Activated gamma-delta T cell treated with Interleukin-2 at 50 U/mL for 16 hours (primary cell): Measurements from ENCODE around the gene PRRT2.

Experiments used
- DNase-seq: peaks from one replicate; pipeline ENCODE4 v3.0.0-alpha.2; 2020

Gene PRRT2

DNA sequence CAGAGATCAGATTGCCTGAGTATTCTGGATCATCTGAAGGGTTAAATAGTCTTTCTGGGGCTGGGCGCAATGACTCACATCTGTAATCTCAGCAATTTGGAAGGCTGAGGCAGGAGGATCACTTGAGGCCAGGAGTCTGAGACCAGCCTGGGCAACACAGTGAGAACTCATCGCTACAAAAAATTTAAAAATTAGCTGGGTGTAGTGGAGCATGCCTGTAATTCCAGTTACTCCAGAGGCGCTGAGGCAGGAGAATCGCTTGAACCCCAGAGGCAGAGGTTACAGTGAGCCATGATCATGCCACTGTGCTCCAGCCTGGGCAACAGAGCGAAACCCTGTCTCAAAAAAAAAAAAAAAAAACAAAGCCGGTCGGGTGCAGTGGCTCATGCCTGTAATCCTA lies 23.9 kb downstream of the PRRT2 start:
- no peak for DNase-seq

DNA sequence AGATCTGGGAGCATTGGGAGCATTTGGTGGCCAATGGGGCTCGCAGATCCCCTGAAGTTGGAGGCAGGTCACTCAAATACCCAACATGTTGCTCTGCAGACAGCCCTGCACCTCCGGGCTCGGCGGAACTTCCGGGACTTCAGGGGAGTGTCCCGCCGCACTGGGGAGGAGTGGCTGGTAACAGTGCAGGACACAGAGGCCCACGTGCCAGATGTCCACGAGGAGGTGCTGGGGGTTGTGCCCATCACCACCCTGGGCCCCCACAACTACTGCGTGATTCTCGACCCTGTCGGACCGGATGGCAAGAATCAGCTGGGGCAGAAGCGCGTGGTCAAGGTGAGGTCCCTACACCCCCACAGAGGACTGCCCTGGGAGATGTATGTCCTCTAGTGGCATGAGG lies 24.6 kb downstream of the PRRT2 start:
- DNase-seq = no peak

- no peak for DNase-seq
Measured at GRCh38 chr16:29837841-29838240, 25.8 kb downstream of the PRRT2 start.

- DNase-seq = no peak
Measured at GRCh38 chr16:29839822-29840221, 27.8 kb downstream of the PRRT2 start.

GRCh38 chr16:29840240-29840639 lies 28.2 kb downstream of the PRRT2 start:
- no peak for DNase-seq

DNA sequence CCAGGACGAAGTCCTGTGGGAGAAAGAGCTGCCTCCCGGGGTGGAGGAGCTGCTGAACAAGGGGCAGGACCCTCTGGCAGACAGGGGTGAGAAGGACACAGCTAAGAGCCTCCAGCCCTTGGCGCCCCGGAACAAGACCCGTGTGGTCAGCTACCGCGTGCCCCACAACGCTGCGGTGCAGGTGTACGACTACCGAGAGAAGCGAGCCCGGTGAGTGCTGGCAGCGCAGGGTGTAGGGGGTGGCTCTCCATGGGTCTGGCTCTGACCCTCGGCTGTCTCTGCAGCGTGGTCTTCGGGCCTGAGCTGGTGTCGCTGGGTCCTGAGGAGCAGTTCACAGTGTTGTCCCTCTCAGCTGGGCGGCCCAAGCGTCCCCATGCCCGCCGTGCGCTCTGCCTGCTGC lies 29.6 kb downstream of the PRRT2 start:
- no peak for DNase-seq

DNA sequence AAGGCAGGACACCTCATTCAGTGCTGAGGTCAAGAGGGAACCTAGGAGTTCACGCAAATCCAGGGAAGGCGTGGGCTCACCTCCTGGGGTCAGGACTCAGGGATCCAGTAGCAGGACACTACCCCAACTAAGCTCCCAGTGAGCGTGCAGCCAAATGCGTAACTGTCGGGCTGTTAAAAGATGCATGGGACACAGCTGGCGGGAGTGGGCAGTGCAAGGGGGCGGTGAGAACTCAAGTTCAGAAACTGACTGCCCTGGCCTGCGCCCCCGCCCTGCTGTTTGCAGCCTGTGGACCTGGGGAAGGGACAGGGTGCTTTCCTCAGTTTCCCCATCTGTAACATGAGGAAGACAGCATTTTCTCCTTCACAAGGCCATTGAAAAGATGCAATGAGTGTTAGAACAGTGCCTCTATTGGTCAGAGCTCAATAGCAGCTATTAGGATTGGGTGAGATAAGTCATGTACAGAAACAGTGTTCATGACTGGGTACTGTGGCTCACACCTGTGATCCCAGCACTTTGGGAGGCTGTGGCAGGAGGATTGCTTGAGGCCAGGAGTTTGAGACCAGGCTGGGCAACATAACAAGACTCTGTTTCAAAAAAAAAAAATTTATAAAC lies 30.8 kb downstream of the PRRT2 start:
- DNase-seq = no peak

- DNase-seq = no peak
Measured at GRCh38 chr16:29843931-29844330, 31.9 kb downstream of the PRRT2 start.

- no peak for DNase-seq
Measured at GRCh38 chr16:29844575-29845331, 32.8 kb downstream of the PRRT2 start.

GRCh38 chr16:29845656-29846055 lies 33.7 kb downstream of the PRRT2 start:
- DNase-seq = no peak

- peak; percentile 81 for DNase-seq
Measured at GRCh38 chr16:29848420-29849297, 36.7 kb downstream of the PRRT2 start.

DNA sequence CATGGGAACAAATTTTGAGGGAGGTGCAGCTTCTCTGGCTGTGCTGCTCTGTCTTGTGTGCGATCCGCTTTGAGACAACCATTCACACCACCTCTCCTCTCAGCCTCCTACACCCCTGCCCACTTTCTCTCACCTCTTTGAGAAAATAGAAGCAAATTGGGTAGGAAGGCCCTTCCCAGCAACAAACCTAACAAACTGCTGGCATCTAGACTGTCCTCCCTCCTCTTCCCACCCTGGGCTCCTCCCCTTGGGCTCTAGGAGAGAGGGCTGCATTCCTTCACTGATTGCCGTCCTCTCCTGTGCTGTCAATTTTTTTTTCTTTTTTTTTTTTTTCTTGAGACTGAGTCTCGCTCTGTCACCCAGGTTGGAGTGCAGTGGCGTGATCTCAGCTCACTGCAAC lies 37.5 kb downstream of the PRRT2 start:
- DNase-seq = no peak

DNA sequence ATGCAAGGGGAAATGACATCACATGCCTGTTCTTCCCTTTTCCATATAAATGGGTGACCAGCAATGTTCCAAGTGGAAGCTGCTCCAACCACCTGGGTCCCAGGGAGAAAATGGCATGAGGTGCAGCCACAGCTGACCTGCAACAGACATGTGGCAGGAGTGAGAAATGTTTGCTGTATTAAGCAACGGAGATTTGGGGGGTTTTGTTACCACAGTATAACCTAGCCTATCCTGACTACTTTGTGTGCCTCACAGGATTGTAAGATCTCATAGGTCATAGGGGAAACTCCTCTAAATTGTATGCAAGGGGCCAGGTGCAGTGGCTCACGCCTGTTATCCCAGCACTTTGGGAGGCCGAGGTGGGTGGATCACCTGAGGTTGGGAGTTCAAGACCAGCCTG lies 39.0 kb downstream of the PRRT2 start:
- no peak for DNase-seq

GRCh38 chr16:29852654-29853053 lies 40.7 kb downstream of the PRRT2 start:
- no peak for DNase-seq

DNA sequence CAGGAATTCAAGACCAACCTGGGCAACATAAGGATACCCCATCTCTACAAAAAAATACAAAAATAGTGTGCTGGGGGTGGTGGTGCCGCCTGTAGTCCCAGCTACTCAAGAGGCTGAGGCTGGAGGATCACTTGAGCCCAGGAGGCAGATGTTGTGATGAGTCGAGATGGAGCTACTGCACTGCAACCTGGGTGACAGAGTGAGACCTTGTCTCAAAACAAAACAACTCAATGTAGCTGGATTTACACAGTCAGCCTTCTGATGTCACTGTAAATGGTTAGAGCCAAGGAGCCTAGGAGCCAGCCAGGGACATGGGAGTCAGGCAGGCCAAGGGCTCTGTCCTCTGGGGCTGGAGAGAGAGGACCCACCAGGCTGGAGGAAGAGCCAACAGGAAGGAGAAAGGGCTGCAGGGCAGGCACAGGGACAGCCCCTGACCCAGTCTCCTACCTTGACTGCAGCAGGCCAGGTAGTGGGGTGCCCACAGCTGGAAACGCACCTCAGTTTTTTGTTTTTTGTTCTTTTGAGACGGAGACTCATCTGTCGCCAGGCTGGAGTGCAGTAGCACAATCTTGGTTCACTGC lies 42.6 kb downstream of the PRRT2 start:
- DNase-seq = no peak

GRCh38 chr16:29857133-29857760 lies 45.3 kb downstream of the PRRT2 start:
- DNase-seq = no peak

- no peak for DNase-seq
Measured at GRCh38 chr16:29858149-29858849, 46.3 kb downstream of the PRRT2 start.

GRCh38 chr16:29858974-29859373 lies 47.0 kb downstream of the PRRT2 start:
- no peak for DNase-seq

DNA sequence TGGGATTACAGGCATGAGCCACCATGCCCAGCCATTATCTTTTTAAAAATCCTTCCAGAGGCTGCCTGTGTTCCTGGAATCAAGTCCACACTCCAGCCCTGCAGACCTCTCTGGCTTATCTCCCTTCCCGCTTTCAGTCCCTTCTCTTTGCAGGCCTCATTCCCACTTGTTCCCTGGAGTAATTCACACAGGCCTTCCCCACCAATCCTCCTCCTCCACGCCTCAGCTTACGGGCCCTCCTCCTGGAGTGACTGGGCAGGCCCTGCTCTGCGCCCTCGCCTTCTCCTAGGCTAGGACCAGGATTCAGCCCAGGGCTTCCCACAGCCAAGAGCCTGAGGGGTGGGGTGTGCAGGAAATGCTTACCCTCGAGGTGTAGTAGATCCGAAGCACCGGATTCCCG lies 48.2 kb downstream of the PRRT2 start:
- DNase-seq = no peak

- no peak for DNase-seq
Measured at GRCh38 chr16:29862383-29862883, 50.4 kb downstream of the PRRT2 start.

GRCh38 chr16:29862884-29863668 lies 51.1 kb downstream of the PRRT2 start, which contains the start of gene CDIPT:
Gene CDIPT (minus strand): TSS chr16:29863226. CDS start chr16:29862857, 369 bp downstream.
- peak; percentile 94 for DNase-seq
